Thymus (tissue), 11 donors: ENCODE data around the gene RFX2. TPM values are rescaled to one million over a fixed set of nuclear protein-coding genes. Genes with fewer than 3 reads are reported as not detected.
A peak's percentile ranks its signal among the peaks of the same experiment; 100 is the strongest.

Experiments used
- DNase-seq, 9 donors: peaks; one replicate each; pipeline ENCODE4 v3.0.0-alpha.2; 2013; ENCODE audit warnings: low spot score in 9 of 9, low read depth in 6 of 9, missing footprints in 1 of 9
- H3K27ac ChIP-seq, 2 donors: one replicate each; pipeline ENCODE4 v1.5.1; 2013; ENCODE audit warnings: control low read depth in 1 of 2, low read depth in 1 of 2, low read length in 1 of 2, mild to moderate bottlenecking in 1 of 2, moderate library complexity in 1 of 2
- H3K27me3 ChIP-seq, 2 donors: one replicate each; pipeline ENCODE4 v1.5.1; 2013; ENCODE audit warnings: low read length in 1 of 2; ENCODE audit not compliant: control insufficient read depth in 2 of 2, insufficient read depth in 1 of 2
- H3K36me3 ChIP-seq, 2 donors: one replicate each; pipeline ENCODE4 v1.5.1; 2013; ENCODE audit warnings: low read length in 1 of 2, mild to moderate bottlenecking in 1 of 2, moderate library complexity in 1 of 2; ENCODE audit not compliant: control insufficient read depth in 2 of 2, insufficient read depth in 2 of 2
- H3K4me1 ChIP-seq, 2 donors: one replicate each; pipeline ENCODE4 v1.5.1; 2013; ENCODE audit warnings: low read length in 2 of 2; ENCODE audit not compliant: control insufficient read depth in 2 of 2, insufficient read depth in 2 of 2
- H3K4me3 ChIP-seq, 2 donors: one replicate each; pipeline ENCODE4 v1.5.1; 2013; ENCODE audit warnings: low read length in 2 of 2, control low read depth in 1 of 2, mild to moderate bottlenecking in 1 of 2
- H3K9me3 ChIP-seq, 2 donors: one replicate each; pipeline ENCODE4 v1.5.1; 2013; ENCODE audit warnings: low read length in 1 of 2, mild to moderate bottlenecking in 1 of 2; ENCODE audit not compliant: control insufficient read depth in 2 of 2, insufficient read depth in 1 of 2
- WGBS: extraction: QIAGEN DNeasy Blood & Tissue Kit; methylation state at CpG from one replicate; pipeline ENCODE4 v1.1.7; 2013; 5-methylcytosine and 5-hydroxymethylcytosine counted together
- polyA plus RNA-seq: library from polyadenylated mRNA; stranded (reverse); fragments of 200-250 nt; gene quantifications from one replicate; pipeline ENCODE4 v1.2.3, GENCODE V29; 2013
- total RNA-seq: library from RNA; stranded (reverse); fragments of 120-200 nt; gene quantifications from one replicate; pipeline ENCODE4 v1.2.4, GENCODE V29; 2013
- donor health status: healthy.

RFX2 gene
- total and polyA plus RNA-seq, 2 donors, result 3.4 to 4.6 TPM

DNA sequence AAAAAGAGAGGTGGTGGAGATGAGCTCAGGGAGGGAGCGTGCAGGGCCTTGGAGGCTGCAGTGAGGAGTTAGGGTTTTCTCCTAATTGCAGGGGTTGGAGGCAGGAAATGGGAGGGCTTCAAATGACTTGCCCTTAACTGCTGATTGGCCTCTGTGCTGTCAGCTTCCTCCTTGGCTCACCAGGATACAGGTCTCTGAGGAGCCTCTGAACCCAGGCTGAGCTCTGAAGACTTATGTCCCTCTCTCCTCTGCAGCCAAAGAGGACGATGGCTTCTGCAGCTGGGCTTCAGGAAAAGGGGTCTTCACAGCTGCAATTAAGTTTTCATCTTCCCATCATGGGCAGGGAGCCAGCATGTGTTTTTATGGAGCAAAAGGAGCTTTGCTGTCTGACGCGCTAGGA is 125.7 kb downstream of the RFX2 start:
- H3K27ac ChIP-seq, result peak overlapping the region in 1 of 2 donors; percentile 40
- H3K4me1 ChIP-seq, result peaks cover 12 to 33% of the 10 kb centered on the region in 2 donors
- 75% methylated on average over 4 of the region's 4 CpGs for WGBS
- H3K36me3 ChIP-seq, result no peaks in the 10 kb centered on the region
- no peaks in the 10 kb centered on the region for H3K9me3 ChIP-seq
- no peak overlapping the region for H3K4me3 ChIP-seq
- no peaks in the 10 kb centered on the region for H3K27me3 ChIP-seq
- DNase-seq, result peak in 2 of 9 donors; percentile 52 to 64

- Histone ChIP-seq H3K27ac (peak overlapping the region in 1 of 2 donors; percentile 13), H3K4me3 (no peak overlapping the region), H3K36me3 (no peaks in the 10 kb centered on the region), H3K9me3 (no peaks in the 10 kb centered on the region), H3K27me3 (no peaks in the 10 kb centered on the region), H3K4me1 (peaks cover 19 to 43% of the 10 kb centered on the region in 2 donors)
- no peak for DNase-seq
- 84% methylated on average over 14 of the region's 14 CpGs for WGBS
These were observed 126.8 kb downstream of the RFX2 start for GRCh38 chr19:5983367-5983955.

- no peak for DNase-seq
- Histone ChIP-seq H3K36me3 (peaks cover 16 to 23% of the 10 kb centered on the region in 2 donors), H3K27me3 (no peaks in the 10 kb centered on the region), H3K4me3 (peak overlapping the region; percentile 69 to 96), H3K27ac (peak overlapping the region; percentile 85 to 90), H3K9me3 (peaks cover 0 to 2% of the 10 kb centered on the region in 2 donors), H3K4me1 (peaks cover 25 to 60% of the 10 kb centered on the region in 2 donors)
- WGBS, result 44% methylated on average over 33 of the region's 33 CpGs
These were observed 131.4 kb downstream of the RFX2 start for GRCh38 chr19:5978606-5979552.

GRCh38 chr19:5977785-5978605 is 132.3 kb downstream of the RFX2 start, which contains the start of gene RANBP3:
Gene RANBP3, minus strand, starts transcription at chr19:5978140. Its CDS starts 58 bp downstream, at chr19:5978082.
- peaks cover 21 to 60% of the 10 kb centered on the region in 2 donors for H3K4me1 ChIP-seq
- WGBS, result under 1% methylated on average over 88 of the region's 88 CpGs
- peak; percentile 94 to 100 (median 99) for DNase-seq

GRCh38 chr19:5977222-5977784 is 133.0 kb downstream of the RFX2 start:
- H3K9me3 ChIP-seq, result peaks cover 0 to 2% of the 10 kb centered on the region in 2 donors

More at GRCh38 chr19:5977785-5978605, 132.3 kb downstream of the RFX2 start, which contains the start of gene RANBP3:
- Histone ChIP-seq H3K27me3 (no peaks in the 10 kb centered on the region), H3K27ac (peak within 1 kb of the TSS; percentile 90 to 96), H3K36me3 (peaks cover 21 to 32% of the 10 kb centered on the region in 2 donors), H3K9me3 (peaks cover 0 to 2% of the 10 kb centered on the region in 2 donors), H3K4me3 (peak within 1 kb of the TSS; percentile 96 to 97)

GRCh38 chr19:5976768-5977167 is 133.5 kb downstream of the RFX2 start:
- no peak for DNase-seq
- H3K4me1 ChIP-seq, result peaks cover 32 to 69% of the 10 kb centered on the region in 2 donors
- H3K4me3 ChIP-seq, result peak overlapping the region; percentile 96 to 97
- WGBS, result 67% methylated on average over 8 of the region's 8 CpGs
- peaks cover 24 to 43% of the 10 kb centered on the region in 2 donors for H3K36me3 ChIP-seq
- no peak overlapping the region for H3K27ac ChIP-seq
- H3K27me3 ChIP-seq, result no peaks in the 10 kb centered on the region
- peaks cover 0 to 2% of the 10 kb centered on the region in 2 donors for H3K9me3 ChIP-seq

More at GRCh38 chr19:5977222-5977784, 133.0 kb downstream of the RFX2 start:
- H3K36me3 ChIP-seq, result peaks cover 24 to 38% of the 10 kb centered on the region in 2 donors
- H3K4me3 ChIP-seq, result peak overlapping the region; percentile 96 to 97
- no peak for DNase-seq
- WGBS, result 1% methylated on average over 43 of the region's 43 CpGs
- H3K27ac ChIP-seq, result peak overlapping the region; percentile 85 to 96
- H3K27me3 ChIP-seq, result no peaks in the 10 kb centered on the region
- H3K4me1 ChIP-seq, result peaks cover 27 to 63% of the 10 kb centered on the region in 2 donors

DNA sequence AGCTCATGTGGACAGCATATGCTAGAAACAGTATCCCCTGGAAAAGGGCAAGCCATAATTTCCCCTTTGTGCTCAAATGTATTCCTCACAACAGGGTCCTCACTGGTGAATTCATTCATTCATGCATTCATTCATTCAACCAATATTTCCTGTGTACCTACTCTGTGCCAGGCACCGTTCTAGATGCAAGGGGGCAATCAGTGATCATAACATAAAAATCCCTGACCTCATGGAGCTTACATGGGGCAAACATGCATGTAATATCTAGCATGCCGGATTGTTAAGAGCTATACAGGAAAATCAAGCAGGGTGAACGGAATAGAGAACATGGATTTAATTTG is 134.9 kb downstream of the RFX2 start:
- peaks cover 38 to 77% of the 10 kb centered on the region in 2 donors for H3K4me1 ChIP-seq
- H3K9me3 ChIP-seq, result peaks cover 0 to 2% of the 10 kb centered on the region in 2 donors
- no peak overlapping the region for H3K4me3 ChIP-seq
- H3K27me3 ChIP-seq, result no peaks in the 10 kb centered on the region
- 96% methylated on average over 3 of the region's 3 CpGs for whole genome bisulfite sequencing
- peaks cover 24 to 44% of the 10 kb centered on the region in 2 donors for H3K36me3 ChIP-seq
- peak overlapping the region in 1 of 2 donors; percentile 39 for H3K27ac ChIP-seq
- no peak for DNase-seq

GRCh38 chr19:5974721-5975387 is 135.4 kb downstream of the RFX2 start:
- H3K27me3 ChIP-seq, result no peaks in the 10 kb centered on the region
- H3K9me3 ChIP-seq, result peaks cover 0 to 2% of the 10 kb centered on the region in 2 donors
- peaks cover 26 to 45% of the 10 kb centered on the region in 2 donors for H3K36me3 ChIP-seq
- no peak overlapping the region for H3K4me3 ChIP-seq
- peak overlapping the region; percentile 39 for H3K27ac ChIP-seq
- peaks cover 38 to 80% of the 10 kb centered on the region in 2 donors for H3K4me1 ChIP-seq
- WGBS, result 94% methylated on average over 10 of the region's 10 CpGs
- DNase-seq, result no peak
